H1 (cell line): Measurements from ENCODE around the gene WTIP. TPM values are rescaled to one million over a fixed set of nuclear protein-coding genes. Genes with fewer than 3 reads are reported as not detected.

Source experiments
- CHD2 ChIP-seq: IDR thresholded peaks from 2 replicates; pipeline ENCODE4 v1.6.1; 2012; ENCODE audit warnings: low read length, improper control_type of control experiment
- CHD7 ChIP-seq: fragments of 300-600 bp; sonication (generic); IDR thresholded peaks from 2 replicates; pipeline ENCODE4 v1.7.1; 2012; ENCODE audit warnings: low read length, moderate library complexity, mild to moderate bottlenecking, inconsistent platforms; ENCODE audit not compliant: insufficient replicate concordance
- JUND ChIP-seq: IDR thresholded peaks from 2 replicates; pipeline ENCODE4 v1.6.1; 2011; ENCODE audit warnings: mild to moderate bottlenecking, improper control_type of control experiment, low read length
- KDM5A ChIP-seq: fragments of 200-600 bp; IDR thresholded peaks from 2 replicates; pipeline ENCODE4 v1.7.1; 2012; ENCODE audit warnings: mild to moderate bottlenecking, low read length, inconsistent platforms, mixed read lengths
- MAX ChIP-seq: IDR thresholded peaks from 2 replicates; pipeline ENCODE4 v1.6.1; 2012; ENCODE audit warnings: inconsistent platforms
- NANOG ChIP-seq: IDR thresholded peaks from 2 replicates; pipeline ENCODE4 v1.6.1; 2011; ENCODE audit warnings: low read length, low read depth, mild to moderate bottlenecking, inconsistent platforms; ENCODE audit not compliant: insufficient read depth, poor library complexity, severe bottlenecking
- RFX5 ChIP-seq: IDR thresholded peaks from 2 replicates; pipeline ENCODE4 v1.6.1; 2011; ENCODE audit warnings: low read depth, low read length, improper control_type of control experiment, borderline replicate concordance
- SIN3A ChIP-seq, 2 experiments: IDR thresholded peaks in 1 of 2; conservative IDR thresholded peaks in 1 of 2; 2 replicates each; pipeline ENCODE4 v1.6.1; 2011 to 2012; ENCODE audit warnings: low read length in 2 of 2, improper control_type of control experiment in 1 of 2, low read depth in 1 of 2, mild to moderate bottlenecking in 1 of 2
- SP2 ChIP-seq: IDR thresholded peaks from 2 replicates; pipeline ENCODE4 v1.6.1; 2012; ENCODE audit warnings: mild to moderate bottlenecking, low read length, inconsistent platforms
- polyA plus RNA-seq, 7 experiments: library from polyadenylated mRNA; depleted of rRNA in 3 of 7; stranded (reverse) in 5 of 7; unstranded in 2 of 7; fragments of >200 nt in 5 of 7; fragments of 200-250 nt in 2 of 7; gene quantifications; 1 replicate in 5 of 7; 2 replicates in 1 of 7; 4 replicates in 1 of 7; pipeline versions ENCODE4 v1.2.1 to v1.2.3, GENCODE V29; 2011 to 2013; ENCODE audit warnings: missing spikeins in 2 of 7, mixed read lengths in 2 of 7
- total RNA-seq: library from RNA; stranded (reverse); fragmentation: NEBNext Ultra II Directional; extraction: Animal tissue kit (Norgen Biotek cat#: 25700); gene quantifications from 2 replicates; pipeline ENCODE4 v1.2.1, GENCODE V29; 2021

Gene WTIP
- total and polyA plus RNA-seq, 2 of the 8 experiments (the other 6 are each of a cell fraction or from before 2014, with no cell fraction given) = 8.7 to 15.4 TPM

- no peak for TF ChIP-seq CHD7
- TF ChIP-seq CHD2 = no peak
- TF ChIP-seq NANOG = no peak
- no peak for TF ChIP-seq SP2
- no peak for TF ChIP-seq RFX5
- peak; percentile 48; the same call in 1 of the 2 replicates for TF ChIP-seq MAX
- no peak for TF ChIP-seq KDM5A
- 0 out of 4 replicates have a peak, but pooled peaks of 1 of the 2 experiments have one; percentile 32 for TF ChIP-seq SIN3A (conservative IDR thresholded peaks at IDR 0.05 in 1 of 2, IDR thresholded peaks at IDR 0.05 in 1 of 2; ENCODE audit: low read depth in 1 of 2, low read length in 2 of 2)
- no peak for TF ChIP-seq JUND
Observed at GRCh38 chr19:34482380-34483250, 1.1 kb downstream of the WTIP start (continued).
